Esophagus muscularis mucosa (tissue), 3 donors: ENCODE data around the gene HES1.

Experiments
- CTCF ChIP-seq, 3 experiments: fragments of 200-600 bp in 2 of 3; fragments of 450-650 bp in 1 of 3; sonication (generic) in 2 of 3; IDR thresholded peaks; one replicate each; pipeline ENCODE4 v1.5.1; 2017 to 2019; ENCODE audit warnings: antibody characterized with exemption in 3 of 3, mild to moderate bottlenecking in 2 of 3, moderate library complexity in 1 of 3
- POLR2A ChIP-seq: fragments of 450-650 bp; IDR thresholded peaks from one replicate; pipeline ENCODE4 v1.6.1; 2017; ENCODE audit warnings: antibody characterized with exemption, moderate library complexity, mild to moderate bottlenecking, low read depth

DNA sequence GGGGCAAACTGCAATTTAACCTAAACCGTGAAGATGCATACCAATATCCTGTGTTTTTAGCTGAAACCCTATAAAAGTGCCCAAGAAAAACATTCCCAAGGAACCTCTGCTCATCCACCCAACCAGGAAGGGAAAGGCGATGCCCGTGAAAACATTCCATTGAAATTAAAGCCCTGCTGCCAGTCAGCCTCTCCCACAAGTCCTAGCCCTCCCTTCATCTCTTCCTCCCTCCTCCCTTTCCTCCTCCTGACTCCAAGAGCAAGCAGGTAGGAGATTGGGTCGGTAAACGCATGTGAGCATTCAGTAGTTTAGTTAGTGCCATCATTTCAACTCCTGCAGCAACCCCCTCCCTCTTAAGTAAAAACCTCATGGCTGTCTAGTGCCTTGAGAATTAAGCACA lies 27.7 kb downstream of the HES1 start:
- TF ChIP-seq CTCF (IDR thresholded peaks at IDR 0.05) (no peak), POLR2A (no peak)
